Kasumi-1 (cell line): ENCODE measurements around the gene ITLN1.

Experiments used
- DNase-seq, 2 experiments: peaks; one replicate each; lab custom pipeline; 2025; lab: John Stamatoyannopoulos, UW

The ITLN1 gene

DNA sequence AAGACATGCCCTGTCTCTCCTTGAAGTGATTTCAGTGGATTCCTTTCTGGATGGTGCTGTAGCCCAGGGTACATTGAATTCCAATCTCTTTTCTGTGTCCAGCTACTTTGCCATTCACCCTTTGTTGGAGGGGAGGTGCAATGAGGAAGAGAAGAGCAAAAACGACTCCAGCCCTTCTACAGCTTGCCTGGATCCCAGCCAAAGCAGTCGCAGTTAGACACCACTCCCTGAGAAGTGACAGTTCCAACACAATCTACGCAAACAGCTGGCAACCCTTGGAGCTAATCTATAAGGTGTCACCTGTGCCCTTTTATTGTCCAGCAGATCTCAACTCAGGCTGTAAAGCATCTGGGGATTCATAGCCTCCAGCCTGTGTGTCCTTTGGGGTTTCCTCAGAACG lies 26.9 kb downstream of the ITLN1 start:
- peak; percentile 55 to 68 for DNase-seq

DNA sequence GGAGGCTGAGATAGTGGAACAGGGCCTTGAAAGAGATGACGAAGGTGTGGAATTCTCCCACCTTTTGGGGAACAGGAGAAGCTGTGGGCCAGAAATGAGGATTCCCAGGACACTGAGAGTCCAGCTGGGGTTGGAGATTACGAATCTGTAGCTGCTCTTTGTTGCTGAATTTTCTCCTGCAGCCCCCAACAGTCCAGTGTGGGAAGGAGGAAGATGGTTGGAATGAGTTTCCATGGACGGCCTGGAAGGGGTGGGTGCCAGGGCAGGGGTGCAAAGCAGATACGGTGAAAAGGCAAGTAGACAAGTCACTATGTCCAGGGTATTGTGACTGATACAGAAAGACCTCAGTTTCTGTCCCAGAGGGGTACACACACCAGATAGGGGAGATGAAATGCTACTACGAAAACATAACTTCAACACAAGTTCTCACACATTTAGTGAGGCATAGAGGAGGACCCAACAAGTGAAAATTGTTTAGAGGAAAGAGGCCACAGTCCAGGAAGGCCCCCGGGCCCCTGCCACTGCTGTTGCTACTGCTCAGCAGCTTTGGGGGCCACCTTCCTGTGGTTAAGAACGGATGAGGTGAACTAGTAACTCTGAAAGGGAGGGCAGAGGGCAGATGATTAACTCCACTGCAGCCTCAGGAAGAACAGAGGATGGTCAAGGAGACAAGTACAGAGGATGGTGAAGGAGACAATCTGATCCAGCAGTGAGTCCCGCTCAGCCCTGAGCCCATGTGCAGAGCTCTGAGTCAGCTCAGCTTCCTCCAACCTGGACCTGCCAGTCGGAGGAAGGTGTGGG lies 29.6 kb downstream of the ITLN1 start:
- DNase-seq: peak; percentile 46 to 73

DNA sequence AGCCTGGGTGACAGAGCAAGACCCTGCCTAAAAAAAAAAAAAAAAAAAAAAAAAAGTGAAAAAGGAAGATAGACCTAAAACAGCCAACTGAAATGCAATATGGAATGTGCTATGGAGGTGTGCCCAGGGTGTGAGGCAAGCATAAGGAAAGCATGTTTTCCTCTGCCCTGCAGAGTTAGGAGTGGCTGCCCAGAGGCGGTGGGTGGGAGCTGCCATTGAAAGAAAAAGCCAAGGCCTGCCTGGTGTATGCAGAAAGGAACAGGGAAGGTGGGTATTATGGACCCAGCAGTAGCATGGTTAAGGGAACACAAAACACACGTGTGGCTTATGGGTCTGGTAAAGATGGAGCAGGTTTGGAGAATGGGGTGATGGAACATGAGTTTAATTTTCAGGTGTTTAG lies 31.2 kb downstream of the ITLN1 start:
- no peak for DNase-seq

DNA sequence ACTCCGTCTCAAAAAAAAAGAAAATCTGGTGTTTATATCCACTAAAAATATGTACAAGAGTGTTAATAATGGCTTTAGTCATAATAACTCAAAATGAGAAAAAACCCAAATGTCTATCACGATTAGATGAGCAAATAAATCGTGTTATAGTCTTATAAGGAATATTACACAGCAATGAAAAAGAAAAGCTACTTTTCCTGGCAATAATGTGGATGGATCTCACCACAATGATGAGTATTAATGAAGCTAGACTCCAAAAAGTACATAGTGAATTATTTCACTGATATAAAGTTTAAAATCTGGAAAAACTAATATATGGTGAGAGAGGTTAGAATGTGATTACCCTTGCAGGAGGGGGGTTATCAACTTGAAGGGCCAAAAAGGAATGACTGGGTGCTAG lies 32.0 kb downstream of the ITLN1 start:
- DNase-seq: no peak

DNA sequence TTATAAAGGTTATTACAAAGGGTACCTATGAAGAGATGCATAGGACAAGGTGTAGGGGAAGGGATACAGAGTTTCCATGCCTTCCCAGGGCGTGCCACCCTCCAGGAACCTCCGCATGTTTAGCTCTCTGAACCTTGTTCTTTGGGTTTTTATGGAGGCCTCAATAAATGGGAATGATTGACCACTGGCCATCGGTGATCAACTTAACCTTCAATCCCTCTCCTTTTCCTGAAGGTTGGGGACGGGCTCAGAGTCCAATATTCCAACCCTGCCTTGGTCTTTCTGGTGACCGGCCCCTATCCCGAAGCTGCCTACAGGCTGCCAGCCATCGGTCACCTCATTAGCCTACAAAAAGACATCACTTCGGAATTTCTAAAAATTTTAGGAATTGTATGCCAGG lies 34.0 kb downstream of the ITLN1 start:
- no peak for DNase-seq

DNA sequence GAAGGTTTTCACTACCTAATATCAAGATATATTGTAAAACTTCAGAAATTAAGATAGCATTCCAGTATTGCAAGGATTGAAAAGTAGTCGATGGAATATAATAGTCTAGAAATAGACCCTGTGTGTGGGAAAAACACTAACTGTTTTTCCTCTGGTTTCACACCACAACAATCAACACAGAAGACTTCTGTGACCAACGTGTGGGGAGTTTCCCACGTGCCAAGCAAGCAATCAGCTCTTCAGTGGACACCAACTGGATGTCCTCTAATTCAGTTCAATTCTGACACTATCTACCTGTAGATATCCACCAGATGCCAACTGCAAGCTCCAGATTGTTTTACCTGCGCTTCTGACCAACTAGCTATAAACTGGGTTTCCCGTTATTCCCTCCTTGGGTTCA lies 34.4 kb downstream of the ITLN1 start:
- DNase-seq: no peak

DNA sequence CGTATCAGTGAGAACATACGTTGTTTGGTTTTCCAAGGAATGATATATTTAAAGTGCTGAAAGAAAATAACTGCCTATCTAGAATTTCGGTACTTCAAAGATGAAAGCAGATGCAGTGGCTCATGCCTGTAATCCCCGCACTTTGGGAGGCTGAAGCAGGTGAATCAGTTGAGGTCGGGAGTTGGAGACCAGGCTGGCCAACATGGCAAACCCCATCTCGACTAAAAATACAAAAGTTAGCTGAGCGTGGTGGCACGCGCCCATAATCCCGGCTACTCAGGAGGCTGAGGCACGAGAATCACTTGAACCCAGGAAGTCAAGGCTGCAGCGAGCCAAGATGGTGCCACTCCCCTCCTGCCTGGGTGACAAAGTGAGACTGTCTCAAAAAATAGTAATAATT lies 38.7 kb downstream of the ITLN1 start:
- DNase-seq: no peak

DNA sequence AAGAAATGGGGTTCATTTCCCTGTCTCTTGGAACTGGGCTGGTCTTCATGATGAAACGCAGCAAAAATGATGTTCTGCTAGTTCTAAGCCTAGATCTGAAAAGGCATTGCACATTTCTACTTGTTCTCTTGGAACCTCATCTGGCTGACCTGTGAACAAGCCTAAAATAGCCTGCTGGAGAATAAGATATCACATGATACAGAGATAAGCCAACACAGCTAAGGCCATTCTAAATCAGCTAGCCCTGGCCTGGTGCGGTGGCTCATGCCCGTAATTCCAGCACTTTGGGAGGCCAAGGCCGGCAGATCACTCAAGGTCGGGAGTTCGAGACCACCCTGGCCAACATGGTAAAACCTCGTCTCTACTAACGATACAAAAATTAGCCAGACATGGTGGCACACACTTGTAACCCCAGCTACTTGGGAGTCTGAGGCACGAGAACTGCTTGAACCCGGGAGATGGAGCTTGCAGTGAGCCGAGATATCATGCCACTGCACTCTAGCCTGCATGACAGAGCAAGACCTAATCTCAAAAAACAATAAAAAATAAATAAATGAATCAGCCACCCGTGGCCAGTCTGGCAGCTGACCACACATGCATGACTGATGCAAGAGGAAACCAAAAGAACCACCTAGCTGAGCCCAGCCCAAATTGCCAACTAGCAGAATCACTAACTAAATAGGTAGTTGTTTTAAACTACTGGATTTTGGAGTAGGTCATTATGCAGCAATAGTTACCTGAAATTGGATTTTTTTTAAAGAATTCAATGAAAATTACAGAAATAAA lies 40.3 kb downstream of the ITLN1 start:
- no peak for DNase-seq

DNA sequence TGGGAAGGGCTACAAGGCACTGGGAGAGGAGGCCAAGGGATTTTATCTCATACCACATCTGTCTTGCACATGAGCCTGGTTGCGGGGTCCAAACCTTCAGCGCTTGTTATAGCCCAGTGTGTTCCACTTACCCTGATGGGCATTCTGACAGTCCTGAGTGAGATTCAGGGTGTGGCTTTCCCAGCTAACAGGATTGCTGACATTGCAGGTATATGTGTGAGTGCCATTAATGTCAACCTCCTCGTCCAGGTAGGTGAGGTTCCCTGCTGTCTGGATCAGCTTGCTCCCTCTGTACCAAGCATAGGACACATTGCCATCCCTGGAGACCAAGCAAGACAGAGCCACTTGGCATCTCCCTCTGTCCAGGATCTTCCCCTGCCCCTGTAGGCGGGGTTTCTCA lies 43.9 kb downstream of the ITLN1 start:
- no peak for DNase-seq

DNA sequence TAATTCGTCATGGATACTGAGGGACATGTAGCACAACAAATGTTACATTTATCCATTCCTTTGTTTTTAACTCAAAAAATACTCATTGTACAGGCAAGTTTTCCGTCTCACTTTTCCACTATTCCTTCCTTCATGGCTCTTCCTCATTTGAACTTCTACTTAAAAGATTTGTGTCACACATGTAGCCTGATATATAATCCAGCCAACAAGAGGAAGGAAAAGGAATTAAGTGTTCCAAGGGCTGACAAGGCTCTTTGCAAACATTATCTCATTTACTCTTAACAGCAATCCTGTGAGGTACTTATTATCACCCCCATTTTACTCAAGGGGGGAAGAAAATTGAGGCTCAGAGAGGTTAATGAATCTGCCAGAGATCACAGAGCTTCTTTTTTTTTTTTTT lies 45.2 kb downstream of the ITLN1 start:
- DNase-seq: peak; percentile 10 to 17

DNA sequence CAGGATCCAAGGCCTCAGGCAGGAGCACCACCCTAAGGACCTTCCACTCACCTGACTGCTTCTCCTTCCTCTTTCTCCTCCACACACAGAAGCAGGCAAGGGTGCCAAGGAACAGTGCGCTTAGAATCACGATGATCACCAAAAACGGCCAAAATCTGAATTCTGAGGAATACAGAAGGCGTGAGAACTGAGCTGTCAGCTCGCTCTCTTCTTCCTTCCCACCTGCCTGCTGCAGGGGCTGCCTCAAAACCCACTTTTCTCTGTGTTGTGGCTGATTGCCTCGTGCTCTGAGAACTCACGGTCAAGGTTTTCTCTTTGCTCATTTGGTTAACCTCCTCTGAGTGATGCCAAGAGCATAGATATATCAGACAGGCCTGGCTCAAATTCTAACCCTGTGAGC lies 46.1 kb downstream of the ITLN1 start:
- DNase-seq: no peak

DNA sequence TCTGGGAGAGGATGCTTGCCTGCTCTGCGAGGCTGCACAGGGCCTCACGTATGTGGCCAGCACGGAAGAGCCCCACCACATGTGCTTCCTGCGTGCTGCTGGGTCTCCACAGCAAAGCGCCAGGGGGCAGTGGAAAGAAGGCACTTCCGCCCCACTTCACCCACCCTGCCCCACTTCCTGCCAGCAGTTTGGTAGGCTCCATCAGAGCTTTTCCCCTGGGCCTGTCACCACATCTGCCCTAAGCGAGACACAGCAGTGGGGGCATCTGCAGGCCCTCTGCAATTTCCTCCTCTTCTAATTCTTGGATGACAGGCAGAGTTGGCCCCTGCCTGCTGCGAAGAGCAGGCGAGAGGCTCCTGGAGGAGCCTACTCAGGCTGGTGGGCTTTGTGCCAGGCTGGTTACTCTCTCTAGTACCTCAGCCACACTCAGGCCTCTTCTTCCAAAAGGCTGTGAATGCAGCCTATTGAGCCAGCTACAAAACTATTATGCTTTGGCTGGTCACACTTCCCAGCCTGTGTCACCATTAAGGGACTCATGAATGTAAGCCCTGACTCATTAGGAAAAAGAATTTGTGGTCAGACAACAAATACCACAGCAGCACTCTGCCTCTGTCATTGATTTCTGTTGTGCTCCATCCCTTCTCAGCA lies 47.3 kb downstream of the ITLN1 start:
- DNase-seq: peak; percentile 97 to 99

DNA sequence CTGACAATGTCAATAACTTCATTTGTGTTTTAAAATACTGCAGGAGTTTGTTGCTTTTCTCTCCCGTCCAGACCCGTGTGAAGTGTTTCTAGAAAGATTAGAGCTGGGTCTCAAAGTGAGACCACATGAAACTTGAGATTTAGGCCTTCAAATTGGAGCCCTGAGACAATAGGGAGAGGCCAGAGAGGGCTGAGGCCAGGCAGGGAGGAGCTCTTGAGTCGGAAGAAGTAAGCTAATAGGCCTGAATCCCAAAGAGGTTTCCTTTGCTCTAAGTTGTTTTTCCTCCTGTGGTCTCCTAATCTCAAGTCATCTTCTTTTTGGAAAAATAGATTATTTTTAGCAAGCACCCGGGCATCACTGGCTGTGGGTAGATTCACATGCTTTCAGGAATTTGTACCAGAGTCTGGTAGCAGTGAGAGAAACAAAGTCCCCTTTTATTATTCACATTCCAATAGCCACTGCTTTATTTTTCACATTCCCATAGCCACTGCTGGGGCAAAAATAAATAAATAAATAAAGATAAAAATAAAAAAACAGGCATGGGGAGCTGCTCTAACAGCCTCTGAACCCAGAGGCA lies 47.9 kb downstream of the ITLN1 start:
- DNase-seq: peak; percentile 49 to 53

DNA sequence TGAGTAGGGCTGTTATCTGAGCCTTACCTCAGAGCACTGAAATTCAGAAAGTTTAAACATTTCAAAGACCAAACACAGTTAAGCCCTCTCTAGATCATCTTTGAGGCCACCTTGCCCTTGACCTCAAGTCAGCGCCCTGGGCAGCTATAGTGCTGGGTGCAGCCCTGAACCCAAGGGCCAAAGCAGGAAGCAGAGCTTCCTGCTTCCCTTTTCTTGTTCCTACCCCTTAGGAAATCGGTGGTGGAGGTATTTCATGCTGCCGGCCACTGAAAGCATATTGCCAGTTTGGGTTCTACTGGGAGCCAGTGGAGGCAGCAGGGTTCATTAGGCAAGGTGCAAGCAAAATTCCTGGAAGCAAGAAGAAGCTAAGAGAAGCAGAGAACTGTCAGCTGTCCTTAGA lies 48.4 kb downstream of the ITLN1 start:
- no peak for DNase-seq

DNA sequence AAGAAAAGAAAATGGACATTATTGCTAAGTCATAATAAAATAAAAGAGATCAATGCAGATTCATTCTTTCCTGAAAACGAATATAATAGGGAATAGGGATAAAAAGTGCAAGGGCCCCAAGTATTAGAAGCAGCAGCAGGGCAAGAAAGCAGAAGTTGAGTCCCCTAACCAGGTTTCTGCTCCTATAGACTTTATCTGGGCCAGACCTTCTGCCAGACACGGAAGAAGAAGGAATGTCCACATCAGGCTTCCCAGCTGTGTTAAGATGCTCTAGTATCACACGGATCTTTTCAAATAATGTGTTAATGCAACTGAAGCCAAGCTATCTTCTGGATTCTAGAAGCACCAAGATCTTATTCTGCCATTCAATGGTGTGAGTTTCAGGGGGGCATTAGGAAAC lies 49.2 kb downstream of the ITLN1 start:
- peak; percentile 56 to 67 for DNase-seq

DNA sequence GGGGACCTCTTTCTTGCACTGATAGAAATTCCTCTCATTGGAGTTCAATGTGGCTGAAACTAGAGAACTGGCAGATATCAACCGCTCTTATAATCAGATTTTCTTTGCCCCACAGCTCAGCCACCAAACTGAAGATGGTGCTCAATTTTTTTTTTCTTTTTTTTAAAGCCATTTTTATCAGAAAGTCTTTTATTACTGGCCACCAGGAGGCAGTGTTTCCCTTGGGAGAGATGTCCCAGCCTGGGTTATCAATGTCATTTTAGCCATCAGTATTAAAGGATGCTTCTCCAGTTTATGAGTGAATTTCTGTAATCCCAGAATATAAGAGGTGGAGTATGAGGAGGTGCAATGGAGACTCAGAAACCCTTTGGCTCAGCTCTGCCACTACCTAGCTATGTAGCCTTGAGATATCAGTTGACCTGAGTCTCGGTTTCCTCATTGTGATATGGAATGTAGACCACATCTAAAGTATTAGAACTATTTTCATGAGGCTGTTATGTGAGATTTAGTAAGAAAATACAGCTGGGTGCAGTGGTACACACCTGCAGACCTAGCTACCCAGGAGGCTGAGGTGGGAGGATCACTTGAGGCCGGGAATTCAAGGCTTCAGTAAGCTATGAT lies 49.9 kb downstream of the ITLN1 start:
- DNase-seq: peak; percentile 61 to 68

DNA sequence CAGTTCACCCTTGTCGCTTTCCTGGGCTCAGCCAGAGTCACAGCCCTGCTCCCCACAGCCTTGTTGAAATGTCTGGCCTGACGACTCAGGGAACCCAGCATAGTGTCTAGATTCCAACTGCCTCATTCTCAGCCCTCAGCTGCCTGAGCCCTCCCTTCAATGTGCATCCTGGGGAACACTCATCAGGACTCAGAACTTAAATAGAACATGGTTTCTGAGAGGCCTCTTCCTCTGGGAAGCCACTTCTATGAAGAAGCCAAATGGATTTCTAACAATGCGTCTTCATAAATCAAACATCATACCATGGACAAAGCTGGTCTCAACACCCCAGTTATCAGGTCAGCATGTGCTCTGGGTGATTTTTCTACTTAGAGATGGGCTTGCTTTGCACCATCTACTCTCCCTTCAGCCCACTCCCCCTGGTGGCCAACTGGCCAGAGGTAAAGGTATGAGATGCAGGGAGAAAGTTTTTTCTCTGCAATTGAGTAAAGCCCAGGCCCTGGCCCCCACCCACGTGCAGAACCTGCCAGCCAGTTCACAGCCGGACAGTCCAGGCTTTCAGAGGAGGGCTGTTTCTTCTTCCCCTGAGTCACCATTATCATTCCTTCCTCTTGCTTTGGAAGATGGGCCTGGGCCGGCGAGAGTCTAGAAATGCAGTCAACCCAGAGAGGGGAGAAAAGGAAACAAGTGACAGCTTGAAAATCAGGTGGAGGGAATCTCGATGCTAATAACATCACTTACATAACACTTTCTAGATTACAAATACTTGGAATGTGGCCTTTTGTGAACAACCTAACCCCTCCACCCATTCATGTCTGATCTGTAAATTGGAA lies 54.4 kb downstream of the ITLN1 start:
- peak; percentile 31 to 55 for DNase-seq

DNA sequence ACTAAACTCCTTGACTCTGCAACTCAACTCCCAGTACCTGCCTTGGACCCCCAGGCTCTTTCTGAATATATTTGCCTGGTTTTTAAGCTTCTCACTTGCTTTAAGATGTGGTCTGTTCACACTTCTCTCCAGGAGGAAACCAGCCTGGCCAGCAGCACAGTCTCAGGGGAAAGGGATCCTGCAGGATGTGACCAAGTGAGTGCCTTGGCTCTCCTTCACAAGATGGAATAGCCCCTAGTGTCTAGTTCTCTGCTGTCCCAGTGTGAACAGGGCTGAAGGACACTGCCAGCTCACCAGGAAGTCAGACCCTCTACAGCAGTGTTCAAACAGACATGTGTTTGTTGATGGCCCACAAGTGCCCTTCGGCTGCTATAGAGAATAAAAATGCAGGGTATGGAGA lies 55.2 kb downstream of the ITLN1 start:
- no peak for DNase-seq

DNA sequence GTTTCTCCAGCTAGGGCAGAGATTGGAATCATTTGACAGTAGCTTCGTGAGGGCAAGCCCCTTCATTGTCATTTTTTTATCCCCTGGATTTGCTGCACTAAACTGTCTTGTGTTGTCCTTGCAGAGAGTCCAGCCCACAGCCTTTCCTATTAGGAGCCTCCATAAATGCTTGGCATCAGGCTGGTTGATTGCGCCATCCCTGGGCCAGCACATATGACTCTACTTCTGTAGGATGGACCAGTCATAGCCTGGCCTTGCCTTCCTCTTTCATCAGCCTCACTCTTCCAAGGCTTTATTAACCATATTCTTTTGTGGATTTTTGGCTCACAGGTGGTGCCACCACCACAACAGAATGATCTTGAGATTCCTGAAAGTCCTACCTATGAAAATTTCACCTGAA lies 57.6 kb downstream of the ITLN1 start:
- DNase-seq: no peak

DNA sequence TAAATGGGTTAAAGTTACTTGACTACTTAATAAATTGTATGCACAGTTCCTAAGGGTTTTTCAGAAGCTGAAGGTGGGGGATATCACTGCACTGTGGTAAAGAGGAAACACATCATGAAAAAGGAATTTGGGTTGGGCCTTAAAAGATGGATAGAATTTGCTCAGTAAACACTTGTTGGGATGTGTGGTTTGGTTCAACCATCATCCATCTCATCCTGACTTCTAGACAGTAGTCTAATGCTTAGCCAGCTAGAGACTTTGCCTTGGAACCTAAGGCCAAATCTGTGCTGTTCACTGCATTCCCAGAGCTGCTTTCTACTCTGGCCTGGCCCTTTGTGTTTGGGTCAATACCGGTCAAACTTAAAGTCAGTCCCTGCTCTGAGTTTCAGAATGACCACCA lies 58.4 kb downstream of the ITLN1 start:
- DNase-seq: no peak
